OCI-LY7 (cell line): ENCODE measurements around the gene SF3A1. TPM values are rescaled to one million over a fixed set of nuclear protein-coding genes. Genes with fewer than 3 reads are reported as not detected.

Experiments used
- BruUV-seq: library from RNA; stranded (reverse); fragments of 400-500 nt; replicated peaks from 2 replicates; lab custom pipeline; 2021; lab: Mats Ljungman, UMichigan
- CTCF ChIA-PET: fragments of 300-600 bp; sonication (Branson Sonifier 250); formaldehyde crosslinking; loops from one replicate; lab custom pipeline; 2022; ENCODE audit warnings: antibody characterized with exemption; ENCODE audit not compliant: unreplicated experiment; lab: Charles Lee
- POLR2A ChIA-PET: fragments of 300-600 bp; sonication (Branson Sonifier 250); formaldehyde crosslinking; loops from one replicate; lab custom pipeline; 2022; ENCODE audit warnings: antibody characterized with exemption; lab: Charles Lee
- DNase-seq: peaks from one replicate; pipeline ENCODE4 v3.0.0-alpha.2; 2015; ENCODE audit warnings: low spot score
- H2AFZ ChIP-seq: fragments of 200-600 bp; sonication (generic), shearing (Covaris generic); 2 replicates; pipeline ENCODE4 v1.6.1; 2014; ENCODE audit warnings: mild to moderate bottlenecking, antibody characterized with exemption, low read length, moderate library complexity
- H3K27ac ChIP-seq: fragments of 200-600 bp; sonication (generic); 2 replicates; pipeline ENCODE4 v1.5.1; 2014; ENCODE audit warnings: mixed run types, low read depth, mild to moderate bottlenecking, moderate library complexity, low read length, inconsistent platforms; ENCODE audit not compliant: poor library complexity, severe bottlenecking
- H3K36me3 ChIP-seq: fragments of 200-600 bp; sonication (generic); 2 replicates; pipeline ENCODE4 v1.6.1; 2014; ENCODE audit warnings: mild to moderate bottlenecking, antibody characterized with exemption, low read length, moderate library complexity, mixed read lengths; ENCODE audit not compliant: insufficient read depth
- H3K4me1 ChIP-seq: fragments of 200-600 bp; sonication (generic); 2 replicates; pipeline ENCODE4 v1.5.1; 2014; ENCODE audit warnings: mild to moderate bottlenecking, low read length; ENCODE audit not compliant: insufficient read depth, poor library complexity, severe bottlenecking
- H3K4me2 ChIP-seq: fragments of 200-600 bp; sonication (generic); 2 replicates; pipeline ENCODE4 v1.6.1; 2014; ENCODE audit warnings: mild to moderate bottlenecking, low read length
- H3K4me3 ChIP-seq: fragments of 200-600 bp; sonication (generic); 2 replicates; pipeline ENCODE4 v1.5.1; 2014; ENCODE audit warnings: mild to moderate bottlenecking, low read depth, low read length; ENCODE audit not compliant: poor library complexity, severe bottlenecking
- H3K79me2 ChIP-seq: fragments of 200-600 bp; sonication (generic); 2 replicates; pipeline ENCODE4 v1.6.1; 2016; ENCODE audit warnings: low read depth, mild to moderate bottlenecking, low read length, moderate library complexity, mixed read lengths; ENCODE audit not compliant: insufficient read depth
- H3K9me2 ChIP-seq: fragments of 200-600 bp; sonication (generic); 2 replicates; pipeline ENCODE4 v1.6.1; 2016; ENCODE audit warnings: mild to moderate bottlenecking, low read length, mixed read lengths; ENCODE audit not compliant: insufficient read depth
- H3K9me3 ChIP-seq: fragments of 200-600 bp; sonication (generic); 2 replicates; pipeline ENCODE4 v1.6.1; 2014; ENCODE audit warnings: mild to moderate bottlenecking, mixed run types, low read length, mixed read lengths
- H4K20me1 ChIP-seq: fragments of 200-600 bp; sonication (generic); 2 replicates; pipeline ENCODE4 v1.6.1; 2014; ENCODE audit warnings: mild to moderate bottlenecking, antibody characterized with exemption, low read length, moderate library complexity, mixed read lengths; ENCODE audit not compliant: insufficient read depth
- CTCF ChIP-seq: fragments of 200-600 bp; sonication (generic); conservative IDR thresholded peaks from 2 replicates; pipeline ENCODE4 v1.5.1; 2014; ENCODE audit warnings: mild to moderate bottlenecking, antibody characterized with exemption, low read length, moderate library complexity, mixed read lengths
- EZH2phosphoT487 ChIP-seq: fragments of 200-600 bp; sonication (generic); IDR thresholded peaks from 2 replicates; pipeline ENCODE4 v1.6.1; 2018; ENCODE audit warnings: low read depth, borderline replicate concordance, mild to moderate bottlenecking, mixed run types, antibody characterized with exemption, low read length, moderate library complexity, mixed read lengths
- intact Hi-C: fragments of 100-400 bp; cut with micrococcal nuclease; formaldehyde crosslinking; loops from one replicate; pipeline ENCODE4 v1.10.0; 2022; ENCODE audit not compliant: unreplicated experiment
- total RNA-seq, 2 experiments: library from RNA; depleted of rRNA in 1 of 2; stranded (reverse); fragments of >200 nt in 1 of 2; shearing (Covaris generic) in 1 of 2; gene quantifications; 2 replicates each; pipeline ENCODE4 v1.2.3, GENCODE V29; 2014 to 2022

The SF3A1 gene
- total RNA-seq, 2 experiments from 2014 or later, result 71.8 to 200 TPM

DNA sequence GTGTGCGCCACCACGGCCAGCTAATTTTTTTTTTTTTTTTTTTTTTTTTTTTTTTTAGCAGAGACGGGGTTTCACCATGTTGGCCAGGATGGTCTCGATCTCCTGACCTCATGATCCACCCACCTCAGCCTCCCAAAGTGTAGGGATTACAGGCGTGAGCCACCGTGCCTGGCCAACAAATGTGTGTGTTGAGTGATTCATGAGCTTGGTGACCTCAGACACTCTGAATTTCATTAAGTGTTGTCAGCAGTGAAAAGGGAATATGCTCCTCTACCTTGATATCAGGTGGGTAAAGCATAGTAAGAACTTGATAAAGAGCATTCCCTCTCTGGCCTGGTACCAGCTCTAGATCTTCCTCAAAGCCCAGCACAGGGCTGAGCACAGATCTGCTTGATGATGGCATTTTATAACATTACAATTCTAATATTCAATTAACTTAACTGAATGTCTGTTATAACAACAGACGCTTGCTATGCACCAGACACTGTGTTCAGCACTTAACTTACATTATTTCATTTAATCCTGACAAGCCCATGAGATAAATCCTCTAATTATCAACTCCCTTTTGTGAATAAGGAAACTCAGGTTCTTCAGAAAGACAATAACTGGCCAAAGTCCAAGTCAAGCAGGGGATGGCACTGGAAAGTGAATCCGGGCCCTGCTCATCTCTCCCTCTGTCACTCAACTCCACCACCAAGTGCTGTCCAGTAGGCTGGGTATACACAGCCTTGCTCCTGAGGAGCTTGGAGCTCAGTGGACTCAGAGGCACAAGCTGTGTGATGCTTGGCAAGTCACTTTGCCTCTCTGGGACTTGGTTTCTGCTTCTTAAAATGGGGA, 42.9 kb downstream of the SF3A1 start:
- Histone ChIP-seq H2AFZ (no peak overlapping the region), H3K4me3 (no peak overlapping the region), H3K9me2 (no peaks in the 10 kb centered on the region), H3K27ac (no peak overlapping the region), H3K79me2 (no peaks in the 10 kb centered on the region), H3K4me2 (no peak overlapping the region), H3K4me1 (peaks cover 31% of the 10 kb centered on the region), H3K36me3 (no peaks in the 10 kb centered on the region), H4K20me1 (no peaks in the 10 kb centered on the region), H3K9me3 (no peaks in the 10 kb centered on the region)
- ChIA-PET CTCF (no interaction called here), POLR2A (interaction anchor here (0.9 to 1.2 kb wide), 3 partner anchors 9 to 111 kb away, joined by 3 to 7 read pairs (median 4); no protein-coding TSS in a partner anchor)
- BruUV-seq, result no TSS peak
- DNase-seq, result no peak
- TF ChIP-seq CTCF (no peak), EZH2phosphoT487 (no peak)
- intact Hi-C loops, result no loop called here

- H3K4me2 ChIP-seq, result no peak overlapping the region
- H2AFZ ChIP-seq, result no peak overlapping the region
- no peaks in the 10 kb centered on the region for H3K9me2 ChIP-seq
- no peak overlapping the region for H3K27ac ChIP-seq
- ChIA-PET CTCF (no interaction called here), POLR2A (no interaction called here)
- H3K9me3 ChIP-seq, result no peaks in the 10 kb centered on the region
- no TSS peak for BruUV-seq
- H3K79me2 ChIP-seq, result 0 out of 2 replicates have a peak, but pooled peaks cover 5% of the 10 kb centered on the region
- H3K36me3 ChIP-seq, result no peaks in the 10 kb centered on the region
- TF ChIP-seq EZH2phosphoT487 (no peak), CTCF (no peak)
- peaks cover 48% of the 10 kb centered on the region for H3K4me1 ChIP-seq
- H4K20me1 ChIP-seq, result no peaks in the 10 kb centered on the region
- H3K4me3 ChIP-seq, result no peak overlapping the region
- intact Hi-C loops, result no loop called here
- DNase-seq, result no peak
Measured at GRCh38 chr22:30312053-30312452, 44.6 kb downstream of the SF3A1 start.
